ENCODE results near the gene FSTL1.
A peak's percentile ranks its signal among the peaks of the same experiment; 100 is the strongest.

The FSTL1 gene

GRCh38 chr3:120459196-120459595, 8.4 kb upstream of the FSTL1 start:
- ChIA-PET CTCF (no interaction called here), POLR2A (no interaction called here)
- no peaks in the 10 kb centered on the region for H3K36me3 ChIP-seq (ENCODE audit: control insufficient read depth in 2 of 2, insufficient read depth in 1 of 2, low read length in 2 of 2)
- H3K27ac ChIP-seq (ENCODE audit: extremely low read depth, low read depth, low read length): no peak overlapping the region
- H3K9me3 ChIP-seq (ENCODE audit: control insufficient read depth, insufficient read depth, low read depth, low read length): no peaks in the 10 kb centered on the region
- 0 out of 2 replicates have a peak, but pooled peaks cover 2% of the 10 kb centered on the region for H3K4me1 ChIP-seq (ENCODE audit: control insufficient read depth, insufficient read depth, low read length)
- H3K4me3 ChIP-seq (ENCODE audit: low read depth, low read length): no peak overlapping the region
- TF ChIP-seq HOXD13 (CRISPR knock-in tag; IDR thresholded peaks at IDR 0.05; ENCODE audit: borderline replicate concordance) (no peak), ZNF707 (tag by site-specific recombination; IDR thresholded peaks at IDR 0.05) (no peak), ZNF324 (tag by site-specific recombination; IDR thresholded peaks at IDR 0.05) (no peak), ZNF138 (tag by site-specific recombination; IDR thresholded peaks at IDR 0.05; ENCODE audit: borderline replicate concordance) (no peak), ZNF23 (tag by site-specific recombination; IDR thresholded peaks at IDR 0.05; ENCODE audit: borderline replicate concordance) (no peak), ZNF184 (tag by site-specific recombination; IDR thresholded peaks at IDR 0.05) (no peak)

- CTCF ChIA-PET: interaction anchor here (0.7 kb wide), 1 partner anchor 44 kb away, joined by 3 read pairs; no protein-coding TSS in a partner anchor
- Histone ChIP-seq H3K27ac (ENCODE audit: extremely low read depth, low read depth, low read length) (no peak overlapping the region), H3K4me1 (ENCODE audit: control insufficient read depth, insufficient read depth, low read length) (0 out of 2 replicates have a peak, but pooled peaks cover 2% of the 10 kb centered on the region), H3K9me3 (ENCODE audit: control insufficient read depth, insufficient read depth, low read depth, low read length) (no peaks in the 10 kb centered on the region), H3K36me3 (ENCODE audit: control insufficient read depth in 2 of 2, insufficient read depth in 1 of 2, low read length in 2 of 2) (no peaks in the 10 kb centered on the region), H3K4me3 (ENCODE audit: low read depth, low read length) (no peak overlapping the region)
- POLR2A ChIA-PET: no interaction called here
- TF ChIP-seq REST (tag by site-specific recombination; IDR thresholded peaks at IDR 0.05) (0 out of 2 replicates have a peak, but pooled peaks have one; percentile 26), ZNF112 (tag by site-specific recombination; IDR thresholded peaks at IDR 0.05) (no peak), PATZ1 (tag by site-specific recombination; IDR thresholded peaks at IDR 0.05) (no peak), ZIC2 (tag by site-specific recombination; IDR thresholded peaks at IDR 0.05) (peak; percentile 39; the same call in 1 of the 2 replicates), ZNF629 (tag by site-specific recombination; IDR thresholded peaks at IDR 0.05) (0 out of 2 replicates have a peak, but pooled peaks have one; percentile 21), GLIS1 (tag by site-specific recombination; IDR thresholded peaks at IDR 0.05) (peak; percentile 99)
Measured at GRCh38 chr3:120457827-120458226, 7.0 kb upstream of the FSTL1 start.

- Histone ChIP-seq H3K27ac (ENCODE audit: extremely low read depth, low read depth, low read length) (no peak overlapping the region), H3K4me3 (ENCODE audit: low read depth, low read length) (no peak overlapping the region), H3K36me3 (ENCODE audit: control insufficient read depth in 2 of 2, insufficient read depth in 1 of 2, low read length in 2 of 2) (no peaks in the 10 kb centered on the region), H3K4me1 (ENCODE audit: control insufficient read depth, insufficient read depth, low read length) (peaks cover 3% of the 10 kb centered on the region; the same call in 1 of the 2 replicates), H3K9me3 (ENCODE audit: control insufficient read depth, insufficient read depth, low read depth, low read length) (no peaks in the 10 kb centered on the region)
- POLR2A ChIA-PET: no interaction called here
- CTCF ChIA-PET: no interaction called here
- TF ChIP-seq ZNF561 (tag by site-specific recombination; IDR thresholded peaks at IDR 0.05; ENCODE audit: borderline replicate concordance): 0 out of 2 replicates have a peak, but pooled peaks have one; percentile 49
- no peak for TF ChIP-seq ZNF621 (tag by site-specific recombination; IDR thresholded peaks at IDR 0.05)
- TF ChIP-seq ZNF629 (tag by site-specific recombination; IDR thresholded peaks at IDR 0.05): no peak
- TF ChIP-seq ZBTB10 (tag by site-specific recombination; IDR thresholded peaks at IDR 0.05): no peak
- no peak for TF ChIP-seq ELK4 (IDR thresholded peaks at IDR 0.05; ENCODE audit: borderline replicate concordance, low read depth, low read length)
- peak; percentile 16; the same call in 1 of the 2 replicates for TF ChIP-seq ATF2 (tag by site-specific recombination; IDR thresholded peaks at IDR 0.05; ENCODE audit: low read depth)
- no peak for TF ChIP-seq ZNF157 (tag by site-specific recombination; IDR thresholded peaks at IDR 0.05)
Measured at GRCh38 chr3:120454076-120454689, 3.4 kb upstream of the FSTL1 start.
